Erythroblast (primary cell): ENCODE results near the gene RERE.
"Not testable (repeated sequence)": the region's sequence is repeated elsewhere in the genome, so short reads cannot be mapped to it uniquely, and the experiment has no call there.

Source experiments
- DNase-seq, 2 experiments: peaks; one replicate each; lab custom pipeline; 2025; lab: John Stamatoyannopoulos, UW
- GATA1 ChIP-seq: IDR thresholded peaks from 2 replicates; pipeline ENCODE4 v1.6.1; 2011; ENCODE audit warnings: low read depth, mild to moderate bottlenecking, control low read depth, low read length, moderate library complexity
- POLR2A ChIP-seq: IDR thresholded peaks from 2 replicates; pipeline ENCODE4 v1.6.1; 2011; ENCODE audit warnings: mild to moderate bottlenecking, low read length

RERE gene

DNA sequence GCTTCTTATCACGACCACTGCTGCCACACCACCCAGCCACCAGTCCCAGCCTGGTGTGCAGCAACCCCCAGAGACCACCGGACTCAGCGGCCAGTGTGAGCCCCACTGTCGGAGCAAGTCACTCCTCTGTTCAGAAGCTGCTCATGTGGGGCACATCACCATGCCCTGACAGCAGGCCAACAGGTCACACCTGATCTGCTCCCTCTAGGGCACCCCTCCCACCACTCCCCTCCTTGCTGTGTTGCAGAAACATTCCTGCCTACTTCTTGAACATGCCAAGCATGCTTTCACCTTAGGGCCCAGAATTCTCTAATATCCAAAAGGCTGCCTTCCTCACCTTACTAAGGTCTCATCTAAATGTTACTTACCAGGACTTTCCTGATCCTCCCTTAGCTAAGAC lies 353.1 kb downstream of the RERE start:
- no peak for TF ChIP-seq POLR2A
- no peak for TF ChIP-seq GATA1

DNA sequence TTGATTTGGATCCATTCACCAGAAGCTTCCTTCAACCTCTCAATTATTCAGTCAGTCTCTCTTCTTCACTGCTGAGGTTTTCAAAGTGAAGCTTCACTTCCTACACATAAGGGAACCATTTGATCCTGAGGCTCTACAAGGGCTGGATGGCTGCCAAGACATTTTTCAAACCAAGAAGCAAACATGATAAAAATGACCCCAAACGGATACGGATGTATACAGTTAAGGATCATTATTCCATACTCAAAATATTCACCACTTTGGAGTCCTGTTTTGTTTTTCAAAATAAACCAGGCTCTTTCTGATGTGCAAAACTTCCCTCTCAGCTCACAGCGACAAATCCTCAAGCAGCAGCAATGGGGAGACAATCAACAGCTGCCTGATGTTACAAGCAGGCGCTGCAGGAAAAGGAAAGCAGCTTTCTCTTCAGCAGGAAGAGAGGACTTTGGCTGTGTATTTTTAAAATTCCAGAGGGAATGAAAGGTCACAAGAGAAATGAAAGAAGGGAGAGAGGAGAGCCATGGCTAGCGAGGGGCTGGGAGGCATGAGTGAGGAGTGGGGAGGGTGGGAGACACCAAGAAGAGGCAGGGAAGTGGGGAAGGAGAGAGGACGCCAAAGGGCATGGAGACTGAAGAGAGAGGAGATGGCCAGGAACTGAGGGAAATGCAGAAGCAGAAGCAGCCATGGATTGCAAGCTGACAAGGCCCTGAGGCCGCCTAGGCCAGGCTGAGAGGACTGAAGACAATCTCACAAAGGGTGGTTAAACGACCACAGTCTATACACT lies 354.1 kb downstream of the RERE start:
- DNase-seq = peak in 1 of 2 experiments; percentile 7
- TF ChIP-seq GATA1 = no peak
- TF ChIP-seq POLR2A = no peak

More for the DNA sequence above, 353.1 kb downstream of the RERE start:
- no peak for DNase-seq

DNA sequence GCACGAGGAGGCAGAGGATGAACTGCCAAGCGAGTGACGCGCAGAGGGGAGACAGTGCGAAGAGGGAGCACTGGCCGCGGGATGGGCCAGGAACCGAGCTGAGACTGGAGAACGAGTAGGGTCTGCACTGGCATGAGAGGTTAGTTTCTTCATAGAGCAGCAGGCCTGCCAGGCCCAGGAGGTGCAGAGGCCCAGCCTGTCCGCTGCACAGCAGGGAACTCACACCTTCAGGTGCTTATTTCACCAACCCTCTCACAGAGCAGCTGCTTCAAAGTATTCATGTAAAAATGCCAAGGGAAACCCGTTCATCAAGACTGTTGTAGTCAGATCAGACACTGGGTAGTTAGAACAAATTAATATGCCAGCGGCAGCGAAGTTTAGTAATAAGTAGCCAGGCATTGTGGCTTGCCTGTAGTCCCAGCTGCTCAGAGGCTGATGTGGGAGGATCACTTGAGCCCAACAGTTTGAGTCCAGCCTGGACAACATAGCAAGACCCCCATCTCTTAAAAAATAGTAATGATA lies 355.0 kb downstream of the RERE start:
- no peak for DNase-seq
- TF ChIP-seq POLR2A (no peak), GATA1 (no peak)

- TF ChIP-seq GATA1 (no peak), POLR2A (no peak)
- DNase-seq = no peak
Observed at GRCh38 chr1:8461351-8462110, 355.9 kb downstream of the RERE start.

DNA sequence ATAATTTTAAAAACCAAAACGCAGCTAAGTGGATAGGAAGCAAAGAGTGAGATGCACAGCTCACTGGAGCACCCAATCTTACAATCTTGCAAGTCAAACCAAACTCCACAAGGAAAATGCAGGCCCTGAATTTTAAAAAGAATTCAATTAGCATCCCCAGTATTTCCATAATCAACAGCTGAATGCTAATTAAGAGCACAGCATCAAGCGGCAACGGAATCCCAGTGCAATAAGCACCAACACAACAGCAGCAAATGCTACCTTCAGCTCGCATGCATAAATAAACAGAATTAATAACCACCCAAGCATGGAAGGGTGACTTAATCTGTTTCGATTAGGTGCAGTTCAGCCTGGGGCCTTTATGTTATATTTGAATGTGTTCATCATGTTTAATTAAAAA lies 356.7 kb downstream of the RERE start:
- no peak for DNase-seq
- TF ChIP-seq POLR2A = no peak
- TF ChIP-seq GATA1 = no peak

DNA sequence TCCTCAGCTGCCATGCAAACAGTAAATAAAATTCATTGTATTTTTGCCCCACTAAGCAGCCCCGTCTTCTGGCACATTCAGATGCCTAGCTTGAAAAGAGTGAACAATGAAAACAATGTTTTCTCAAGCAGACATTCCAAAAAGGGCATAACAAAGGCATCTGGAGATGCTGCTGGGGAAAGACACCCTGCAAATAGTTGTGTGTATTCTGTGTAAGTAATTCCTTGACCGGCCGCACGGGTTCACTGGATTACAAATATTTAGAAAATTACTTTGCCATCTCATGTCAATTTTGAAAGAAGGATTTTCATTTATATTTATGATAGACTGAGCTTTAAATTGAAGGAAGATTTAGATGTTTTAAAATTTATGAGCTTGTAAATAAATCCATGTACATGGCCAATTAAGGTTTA lies 357.3 kb downstream of the RERE start:
- no peak for DNase-seq
- TF ChIP-seq POLR2A (no peak), GATA1 (no peak)

DNA sequence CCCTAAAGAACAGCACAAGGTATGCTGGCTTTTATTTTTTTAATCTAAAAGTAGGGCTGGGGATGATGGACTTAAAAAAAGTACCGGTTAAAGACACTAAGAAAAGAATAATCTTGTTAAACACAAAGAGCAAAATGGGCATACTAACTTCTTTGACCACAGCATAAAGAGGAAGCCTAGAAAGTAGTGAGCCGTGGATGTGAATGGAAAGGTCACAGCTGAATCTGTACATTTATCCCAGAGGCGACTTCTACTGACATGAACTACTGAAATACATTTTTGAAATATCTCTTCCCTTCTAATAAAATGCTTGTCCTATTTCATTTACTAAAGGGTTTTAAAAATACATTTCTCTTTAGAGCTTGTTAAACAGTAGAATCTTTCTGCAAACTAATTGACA lies 358.8 kb downstream of the RERE start:
- TF ChIP-seq POLR2A = no peak
- no peak for TF ChIP-seq GATA1
- DNase-seq = no peak

DNA sequence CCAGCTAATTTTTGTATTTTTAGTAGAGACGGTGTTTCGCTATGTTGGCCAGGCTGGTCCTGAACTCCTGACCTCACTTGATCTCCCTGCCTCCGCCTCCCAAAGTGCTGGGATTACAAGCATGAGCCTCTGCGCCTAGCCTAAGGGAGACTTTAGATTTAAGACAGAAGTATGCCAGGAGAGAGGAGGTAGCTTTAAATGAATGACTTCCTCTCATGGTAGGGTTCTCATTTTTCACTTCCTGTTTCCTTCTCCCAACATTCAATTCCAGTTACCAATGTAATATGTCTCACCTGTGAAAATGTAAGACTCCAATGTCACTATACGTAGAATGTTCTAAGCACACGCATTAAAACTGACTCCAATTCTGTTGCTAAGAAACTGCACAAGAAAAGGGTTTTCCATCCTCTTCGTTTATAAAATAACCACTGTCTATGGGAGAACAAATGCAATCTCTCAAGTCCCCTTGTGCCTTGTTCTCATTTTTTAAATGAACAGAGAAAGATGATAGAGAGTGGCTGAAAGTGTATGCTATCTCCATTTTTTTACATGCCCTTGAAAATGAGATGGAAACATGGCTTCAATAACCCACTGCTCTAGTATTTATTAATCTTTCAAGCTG lies 359.6 kb downstream of the RERE start:
- DNase-seq = no peak
- TF ChIP-seq POLR2A (no peak), GATA1 (no peak)

GRCh38 chr1:8456991-8457390 lies 360.4 kb downstream of the RERE start:
- TF ChIP-seq POLR2A = no peak
- no peak for TF ChIP-seq GATA1
- no peak for DNase-seq

DNA sequence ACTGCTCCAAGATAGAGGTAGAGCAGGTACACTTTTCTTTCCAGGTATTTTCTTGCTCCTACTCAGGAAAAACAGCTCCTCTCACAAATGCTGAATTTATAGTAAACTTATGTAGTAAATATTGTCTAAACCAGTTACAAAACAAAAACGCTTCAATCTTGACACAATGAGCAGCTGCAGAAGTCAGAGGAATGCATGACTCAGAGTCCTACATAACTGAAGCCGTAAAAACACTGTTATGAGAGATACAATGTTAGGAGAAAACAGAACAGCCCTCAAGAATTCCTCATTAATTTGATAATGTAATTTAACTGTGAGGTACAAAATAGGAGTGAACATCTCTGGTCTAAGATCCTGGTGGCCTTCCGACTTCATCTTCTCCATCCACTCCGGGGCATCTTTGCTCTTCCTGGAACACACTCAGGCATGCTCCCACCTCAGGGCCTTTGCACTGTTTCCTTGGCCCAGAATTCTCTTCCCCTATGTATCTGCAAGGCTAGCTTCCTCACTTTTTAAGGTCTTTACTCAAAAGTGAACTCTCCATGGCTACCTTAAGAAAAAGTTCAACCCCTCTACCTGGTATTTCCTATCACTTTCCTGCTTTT lies 361.0 kb downstream of the RERE start:
- DNase-seq = no peak
- TF ChIP-seq GATA1 = no peak
- TF ChIP-seq POLR2A = no peak

GRCh38 chr1:8455700-8456307 lies 361.6 kb downstream of the RERE start:
- DNase-seq = no peak
- TF ChIP-seq GATA1 = no peak
- TF ChIP-seq POLR2A = no peak

DNA sequence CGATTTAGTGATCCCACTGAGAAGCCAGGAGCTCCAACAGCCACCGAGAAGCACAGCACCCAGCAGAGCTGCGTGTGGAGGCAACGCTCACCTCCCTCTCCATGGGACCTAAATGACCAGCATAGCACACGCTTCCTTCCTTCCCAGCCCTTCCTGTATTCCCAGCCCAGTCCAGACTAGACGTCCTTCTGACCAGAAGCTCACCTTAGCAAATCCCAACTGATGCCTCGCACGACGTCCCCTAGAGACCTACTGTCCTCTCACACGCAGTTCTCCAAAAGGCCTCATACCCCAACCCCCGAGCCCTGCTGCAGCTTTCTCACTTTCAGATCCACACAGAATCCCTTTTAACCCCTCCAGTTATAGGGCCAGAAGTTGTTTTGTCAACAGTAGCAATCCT lies 367.1 kb downstream of the RERE start:
- TF ChIP-seq POLR2A (no peak), GATA1 (no peak)
- DNase-seq = no peak

DNA sequence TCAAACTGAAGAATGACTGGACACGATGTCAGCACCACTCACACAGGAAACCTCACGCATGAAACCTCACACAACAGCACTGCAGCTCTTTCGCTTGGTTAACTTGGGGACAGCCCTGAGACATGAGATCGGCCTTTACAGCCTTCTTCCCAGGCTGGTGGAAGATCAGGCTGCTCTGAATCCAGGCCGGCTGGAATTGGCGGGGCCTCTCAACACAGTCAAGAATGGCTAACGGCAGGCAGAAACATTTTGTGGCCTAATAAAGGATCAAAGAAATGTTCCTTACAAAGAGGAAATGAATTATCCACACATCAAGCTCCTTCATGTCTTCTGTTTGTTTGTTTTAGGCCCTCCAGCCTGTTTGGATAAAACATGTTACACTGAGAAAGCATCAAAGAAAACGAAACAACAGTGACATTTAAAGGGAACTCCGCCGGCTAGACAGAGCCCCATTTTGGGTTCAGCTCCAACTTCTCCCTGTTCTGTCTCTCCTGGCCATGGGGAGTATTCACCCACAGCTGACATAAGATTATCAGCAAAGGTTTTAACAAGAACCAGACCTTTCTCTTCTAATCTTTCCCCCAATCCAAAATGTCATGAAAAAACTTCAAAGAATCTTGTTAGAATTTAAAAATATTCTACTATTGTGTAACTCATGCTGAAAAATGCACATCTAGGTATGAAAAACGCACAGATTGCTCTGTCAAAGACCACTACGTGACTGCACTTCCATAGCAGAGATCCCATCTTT lies 368.4 kb downstream of the RERE start:
- no peak for DNase-seq
- no peak for TF ChIP-seq GATA1
- no peak for TF ChIP-seq POLR2A

DNA sequence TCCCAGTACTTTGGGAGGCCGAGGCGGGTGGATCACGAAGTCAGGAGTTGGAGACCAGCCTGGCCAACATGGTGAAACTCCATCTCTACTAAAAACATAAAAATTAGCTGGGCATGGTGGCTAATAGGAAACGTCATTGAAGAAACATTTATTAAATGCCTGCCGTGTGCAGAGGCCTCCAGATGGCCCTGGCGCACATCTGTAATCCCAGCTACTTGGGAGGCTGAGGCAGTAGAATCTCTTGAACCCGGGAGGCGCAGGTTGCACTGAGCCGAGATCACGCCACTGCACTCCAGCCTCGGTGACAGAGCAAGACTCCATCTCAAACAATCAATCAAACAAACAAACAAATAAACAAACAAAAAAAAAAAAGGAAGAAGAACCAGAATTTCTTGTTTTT lies 368.9 kb downstream of the RERE start:
- not testable (repeated sequence) for DNase-seq
